KBM-7 (cell line): ENCODE measurements around the gene LMNTD1.
A peak's percentile ranks its signal among the peaks of the same experiment; 100 is the strongest.
"Not testable (repeated sequence)": the region's sequence is repeated elsewhere in the genome, so short reads cannot be mapped to it uniquely, and the experiment has no call there.

ENCODE experiments used
- DNase-seq: peaks from one replicate; pipeline ENCODE4 v3.0.0-alpha.2; 2015
- in situ Hi-C: fragments of 300-500 bp; cut with MboI; formaldehyde crosslinking; loops from 2 replicates; pipeline ENCODE4 v1.14.3; 2020; ENCODE audit warnings: low sequenced_read_pairs, low pct_unique_long_range_greater_than_20kb, mixed read lengths

The LMNTD1 gene

DNA sequence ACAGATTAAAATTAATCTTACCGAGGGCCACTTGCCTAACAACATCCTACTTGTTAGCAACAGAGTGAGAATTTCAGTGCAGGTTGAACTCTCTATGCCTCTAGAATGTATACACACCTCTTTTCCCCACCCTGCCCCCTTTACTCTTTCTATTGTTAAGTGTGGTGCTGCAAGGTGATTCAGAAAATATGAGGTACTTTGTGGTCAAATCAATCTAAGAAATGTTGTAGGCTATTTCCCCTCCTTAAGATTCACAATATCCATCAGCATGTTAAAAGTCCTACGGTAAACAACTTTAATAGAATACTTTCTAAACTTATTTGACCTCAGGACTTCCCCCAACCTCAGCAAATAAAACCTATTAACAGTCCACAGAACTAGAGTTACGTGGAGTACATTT lies 106.0 kb downstream of the LMNTD1 start:
- DNase-seq: no peak
- in situ Hi-C loops: loop anchor here (25.0 kb wide), 1 partner anchor 565 kb away; no protein-coding TSS in a partner anchor

DNA sequence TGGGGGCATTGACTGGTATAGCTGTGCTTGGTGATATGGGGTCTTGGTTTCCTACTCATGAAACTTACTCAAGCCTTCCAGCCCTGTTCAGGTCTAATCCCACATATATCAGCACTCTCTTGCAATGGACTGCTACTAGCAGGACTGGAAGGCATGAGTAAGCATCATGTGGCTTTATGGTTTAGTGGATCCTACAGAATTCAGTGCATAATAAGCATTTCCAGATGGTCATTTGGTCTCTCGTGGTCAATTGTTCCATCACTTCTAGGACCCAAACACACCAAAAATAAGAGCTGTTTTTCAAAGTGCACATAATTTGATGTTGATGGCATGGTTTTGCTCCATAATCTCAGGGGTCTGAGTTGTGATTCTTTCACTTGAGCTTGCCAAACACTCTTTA lies 114.4 kb downstream of the LMNTD1 start:
- no peak for DNase-seq
- in situ Hi-C loops: loop anchor here (25.0 kb wide), 1 partner anchor 574 kb away; no protein-coding TSS in a partner anchor

DNA sequence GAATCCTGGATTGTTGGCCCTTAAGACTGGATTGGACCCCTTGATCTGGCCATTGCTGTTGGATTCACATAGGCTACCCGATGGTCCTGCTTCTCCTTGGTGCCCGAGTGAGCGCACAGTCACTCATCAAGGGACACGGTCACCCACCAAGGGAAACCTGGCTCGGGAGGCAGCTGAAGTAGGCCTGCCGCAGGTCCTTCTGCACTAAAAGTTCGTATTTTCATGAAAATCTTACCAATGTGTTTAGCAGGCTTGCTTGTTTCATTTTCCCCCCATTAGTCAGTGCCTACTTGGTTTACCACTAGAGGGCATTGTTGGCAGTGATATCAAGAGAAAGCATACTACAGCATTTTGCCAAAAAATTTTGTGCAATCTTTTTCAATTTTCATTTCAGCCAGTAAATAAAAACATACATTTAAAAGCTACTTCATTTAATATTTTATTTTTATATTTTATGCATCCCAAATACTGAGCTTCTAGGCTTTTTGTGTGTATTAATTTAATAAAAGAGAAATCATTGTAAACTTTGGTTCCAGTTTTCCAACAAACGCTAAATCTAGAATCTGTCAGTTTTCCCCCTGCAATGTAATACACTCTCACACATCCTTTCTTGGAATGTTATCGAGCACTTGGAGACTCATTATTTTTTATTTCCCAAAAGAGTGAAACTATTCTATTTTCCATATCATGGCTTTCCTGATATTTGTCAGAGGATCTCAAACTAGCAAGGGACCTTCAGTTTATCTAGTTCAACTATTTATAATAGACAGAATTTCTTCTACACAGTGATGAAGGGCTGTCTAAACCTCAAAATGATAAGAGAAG lies 116.7 kb downstream of the LMNTD1 start:
- in situ Hi-C loops: loop anchor here (25.0 kb wide), 1 partner anchor 576 kb away; no protein-coding TSS in a partner anchor
- DNase-seq: peak; percentile 64

DNA sequence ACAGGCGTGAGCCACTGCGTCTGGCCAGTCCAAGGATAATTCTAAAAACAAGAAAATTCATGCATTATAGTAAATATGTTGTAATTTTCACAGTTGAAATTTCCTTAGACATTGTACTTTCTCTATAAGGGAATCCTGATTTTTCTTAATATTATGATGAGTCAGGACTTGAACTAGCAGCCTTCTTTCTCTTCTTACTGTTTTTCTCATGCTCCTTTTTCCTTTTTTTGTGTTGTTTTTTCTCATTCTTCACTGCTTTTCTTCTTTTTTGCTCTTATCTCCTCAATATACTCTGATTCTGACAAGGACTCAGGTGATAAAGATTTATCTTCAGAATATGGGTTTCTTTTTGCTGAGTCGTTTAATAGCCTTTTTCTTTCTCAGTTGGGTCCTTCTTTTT lies 117.7 kb downstream of the LMNTD1 start:
- in situ Hi-C loops: loop anchor here (25.0 kb wide), 1 partner anchor 577 kb away; no protein-coding TSS in a partner anchor
- DNase-seq: no peak

DNA sequence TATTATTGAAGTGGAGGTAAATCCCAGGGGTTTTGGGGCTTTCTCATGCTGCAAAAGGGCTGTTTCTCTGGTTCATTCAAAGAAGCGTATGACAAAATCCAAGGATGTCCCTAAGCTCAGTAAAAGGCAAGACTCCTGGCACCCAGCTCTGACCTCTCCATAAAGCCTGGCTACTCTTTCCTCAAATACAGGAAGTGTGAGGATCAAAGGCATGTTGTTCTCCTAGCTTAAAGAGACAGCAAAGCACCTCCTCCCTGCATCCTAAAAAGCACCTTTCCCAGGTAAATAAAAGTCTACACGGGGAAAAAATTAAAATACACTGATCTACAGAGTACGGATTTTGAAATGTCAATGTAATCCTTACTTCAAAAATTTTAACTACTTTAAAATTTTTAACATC lies 118.6 kb downstream of the LMNTD1 start:
- no peak for DNase-seq
- in situ Hi-C loops: loop anchor here (25.0 kb wide), 1 partner anchor 578 kb away; no protein-coding TSS in a partner anchor

DNA sequence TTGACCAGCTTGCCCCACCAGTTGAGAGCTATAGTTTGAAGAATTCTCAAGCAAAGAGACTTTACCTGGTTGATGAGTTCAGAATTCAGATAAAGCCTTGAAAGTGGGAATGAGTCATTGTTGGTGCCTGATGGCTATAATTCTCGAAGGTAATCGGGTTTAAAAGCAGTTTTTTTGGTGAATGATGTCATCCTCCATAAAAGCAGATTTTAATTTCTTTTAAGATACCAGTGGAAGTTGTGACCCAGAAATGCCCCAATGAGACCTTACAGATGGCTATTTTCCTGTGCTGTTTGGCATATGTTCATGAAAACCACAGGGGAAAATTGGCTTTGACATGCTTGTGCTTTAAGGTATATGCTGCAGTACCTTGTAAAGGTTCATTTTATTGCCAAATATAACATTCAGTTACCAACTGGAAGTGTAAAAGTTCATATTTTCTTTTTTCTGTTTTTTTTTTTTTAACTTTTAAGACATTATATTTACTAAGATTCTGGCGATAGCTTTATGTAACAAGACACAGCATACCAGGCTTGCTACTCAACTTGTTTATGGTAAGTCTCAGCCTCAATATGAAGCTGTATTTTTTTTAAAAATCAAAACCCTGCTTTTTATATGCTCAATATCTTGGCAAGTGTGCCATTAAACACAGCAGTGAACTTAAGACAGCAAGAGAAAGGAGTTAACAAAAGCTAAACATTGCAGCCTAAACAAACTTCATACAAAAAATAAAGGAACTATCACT lies 119.3 kb downstream of the LMNTD1 start:
- in situ Hi-C loops: loop anchor here (25.0 kb wide), 1 partner anchor 579 kb away; no protein-coding TSS in a partner anchor
- no peak for DNase-seq

DNA sequence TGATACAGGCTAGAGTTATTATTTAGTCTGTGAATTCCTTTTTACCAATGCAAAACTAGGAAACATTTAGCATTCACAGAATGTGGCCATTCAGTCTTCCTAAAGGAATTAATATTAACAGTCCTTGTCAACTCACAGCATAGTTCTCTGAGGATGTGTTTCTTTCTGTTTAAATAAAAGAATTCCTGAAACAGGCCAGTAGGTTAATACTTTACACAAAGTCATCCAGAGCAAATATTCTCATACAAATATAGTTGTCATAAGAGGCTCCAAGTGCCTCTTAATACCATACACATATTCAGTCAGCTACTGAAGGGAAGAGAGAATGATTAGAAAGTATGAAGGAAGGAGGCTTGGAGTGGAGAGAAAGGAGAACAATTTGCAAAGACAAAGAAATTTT lies 120.1 kb downstream of the LMNTD1 start:
- in situ Hi-C loops: loop anchor here (25.0 kb wide), 1 partner anchor 579 kb away; no protein-coding TSS in a partner anchor
- DNase-seq: no peak

DNA sequence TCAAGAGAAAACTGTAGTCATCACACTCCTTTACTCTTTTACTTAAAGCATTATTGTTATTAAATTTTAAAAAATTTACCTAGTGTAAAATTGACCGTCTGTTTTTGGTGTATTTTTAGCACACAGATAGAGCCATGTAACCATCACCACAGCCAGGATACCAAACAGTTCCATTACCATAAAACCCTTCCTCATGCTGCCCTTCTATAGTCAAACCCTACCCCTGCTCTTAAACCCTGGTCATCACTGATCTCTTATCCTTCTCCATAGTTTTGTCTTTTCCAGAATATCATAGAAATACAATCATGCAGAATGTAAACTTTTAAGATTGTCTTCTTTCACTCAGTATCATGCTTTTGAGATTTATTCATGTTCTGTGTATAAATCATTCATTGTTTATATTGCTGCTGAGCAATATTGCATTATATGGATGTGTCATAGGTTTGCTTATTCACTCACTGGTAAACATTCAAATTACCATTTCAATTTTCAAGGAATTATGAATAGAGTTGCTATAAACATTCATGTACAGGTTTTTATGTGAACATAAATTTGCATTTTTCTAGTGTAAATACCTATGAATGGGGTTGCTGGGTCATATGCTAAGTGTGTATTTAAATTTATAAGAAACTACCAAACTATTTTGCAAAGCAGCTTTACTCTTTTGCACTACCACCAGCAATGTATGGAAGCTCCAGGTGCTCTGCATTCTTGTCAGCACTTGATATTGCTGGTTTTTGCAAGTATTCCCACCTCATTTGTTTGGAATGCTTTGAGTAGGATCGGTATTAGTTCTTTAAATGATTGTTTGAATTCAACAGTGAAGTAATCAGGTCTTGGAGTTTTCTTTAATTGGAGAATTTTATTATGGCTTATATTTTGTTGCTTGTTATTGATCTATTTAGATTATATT lies 125.5 kb downstream of the LMNTD1 start:
- in situ Hi-C loops: loop anchor here (25.0 kb wide), 1 partner anchor 585 kb away; no protein-coding TSS in a partner anchor
- no peak for DNase-seq

DNA sequence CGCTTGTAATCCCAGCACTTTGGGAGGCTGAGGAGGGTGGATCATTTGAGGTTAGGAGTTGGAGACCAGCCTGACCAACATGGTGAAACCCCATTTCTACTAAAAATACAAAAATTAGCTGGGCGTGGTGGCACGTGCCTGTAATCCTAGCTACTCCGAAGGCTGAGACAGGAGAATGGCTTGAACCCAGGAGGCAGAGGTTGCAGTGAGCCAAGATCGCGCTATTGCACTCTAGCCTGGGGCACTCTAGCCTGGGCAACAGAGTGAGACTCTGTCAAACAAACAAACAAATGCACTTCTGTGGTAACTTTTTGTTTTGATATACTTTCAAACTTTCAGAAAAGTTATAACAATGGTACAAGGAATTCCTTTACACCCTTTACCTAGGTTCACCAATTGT lies 126.3 kb downstream of the LMNTD1 start:
- in situ Hi-C loops: loop anchor here (25.0 kb wide), 1 partner anchor 585 kb away; no protein-coding TSS in a partner anchor
- DNase-seq: not testable (repeated sequence)
